Panc1 (cell line): ENCODE data around the gene MED13L.

Experiments
- REST ChIP-seq, 2 experiments: IDR thresholded peaks; 2 replicates each; pipeline ENCODE4 v1.6.1; 2011 to 2012; ENCODE audit warnings: low read depth in 2 of 2, control low read depth in 1 of 2, low read length in 1 of 2, mild to moderate bottlenecking in 1 of 2, moderate library complexity in 1 of 2; ENCODE audit not compliant: insufficient read depth in 1 of 2
- TCF7L2 ChIP-seq: IDR thresholded peaks from 2 replicates; pipeline ENCODE4 v1.6.1; 2011; ENCODE audit warnings: mild to moderate bottlenecking, low read depth, low read length, inconsistent platforms
- TF ChIP-seq, protein P1 (sequence below): fragments of 450-650 bp; IDR thresholded peaks from 2 replicates; pipeline ENCODE4 v1.5.1; 2017; ENCODE audit warnings: mild to moderate bottlenecking

DNA sequence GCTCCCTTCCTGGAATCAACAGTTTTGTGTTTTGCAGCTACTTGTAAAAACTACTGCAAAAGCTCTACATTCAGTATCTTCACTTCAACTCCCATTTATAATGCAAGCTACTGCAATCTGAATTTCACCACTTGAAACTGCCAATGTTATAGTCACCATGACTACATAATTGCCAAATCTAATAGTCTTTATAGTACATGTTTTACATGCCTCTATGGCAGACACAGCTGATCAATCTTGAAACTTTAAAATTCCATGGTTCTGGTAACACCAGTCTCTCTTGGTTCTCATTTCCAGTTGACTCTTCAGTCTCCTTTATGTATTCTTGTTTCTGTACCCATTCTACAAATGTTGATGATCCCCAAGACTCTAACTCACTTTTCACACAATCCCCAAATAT, 185.9 kb downstream of the MED13L start:
- TF ChIP-seq REST (IDR thresholded peaks at IDR 0.05; ENCODE audit: insufficient read depth in 1 of 2, low read depth in 2 of 2, low read length in 1 of 2): no peak
- TF ChIP-seq, protein P1, sequence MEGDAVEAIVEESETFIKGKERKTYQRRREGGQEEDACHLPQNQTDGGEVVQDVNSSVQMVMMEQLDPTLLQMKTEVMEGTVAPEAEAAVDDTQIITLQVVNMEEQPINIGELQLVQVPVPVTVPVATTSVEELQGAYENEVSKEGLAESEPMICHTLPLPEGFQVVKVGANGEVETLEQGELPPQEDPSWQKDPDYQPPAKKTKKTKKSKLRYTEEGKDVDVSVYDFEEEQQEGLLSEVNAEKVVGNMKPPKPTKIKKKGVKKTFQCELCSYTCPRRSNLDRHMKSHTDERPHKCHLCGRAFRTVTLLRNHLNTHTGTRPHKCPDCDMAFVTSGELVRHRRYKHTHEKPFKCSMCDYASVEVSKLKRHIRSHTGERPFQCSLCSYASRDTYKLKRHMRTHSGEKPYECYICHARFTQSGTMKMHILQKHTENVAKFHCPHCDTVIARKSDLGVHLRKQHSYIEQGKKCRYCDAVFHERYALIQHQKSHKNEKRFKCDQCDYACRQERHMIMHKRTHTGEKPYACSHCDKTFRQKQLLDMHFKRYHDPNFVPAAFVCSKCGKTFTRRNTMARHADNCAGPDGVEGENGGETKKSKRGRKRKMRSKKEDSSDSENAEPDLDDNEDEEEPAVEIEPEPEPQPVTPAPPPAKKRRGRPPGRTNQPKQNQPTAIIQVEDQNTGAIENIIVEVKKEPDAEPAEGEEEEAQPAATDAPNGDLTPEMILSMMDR: no peak
- no peak for TF ChIP-seq TCF7L2
